Lung (tissue), 12 donors: Measurements from ENCODE around the gene NXN. TPM values are rescaled to one million over a fixed set of nuclear protein-coding genes. Genes with fewer than 3 reads are reported as not detected.

ENCODE experiments used
- ATAC-seq: fragments of 200-7000 bp; cut with Tn5 transposase; one replicate; pipeline ENCODE4 v1.9.1; 2020; ENCODE audit warnings: moderate number of reproducible peaks; ENCODE audit not compliant: insufficient read depth, low FRiP score
- DNase-seq, 3 donors: peaks; one replicate each; pipeline ENCODE4 v3.0.0-alpha.2; 2013 to 2017
- H3K27ac ChIP-seq, 2 donors: one replicate each; pipeline ENCODE4 v1.5.1; 2013; ENCODE audit warnings: mild to moderate bottlenecking in 2 of 2, moderate library complexity in 2 of 2, control low read depth in 1 of 2, inconsistent platforms in 1 of 2, low read depth in 1 of 2, low read length in 1 of 2
- H3K27me3 ChIP-seq, 3 donors: one replicate each; pipeline ENCODE4 v1.5.1; 2013; ENCODE audit warnings: low read length in 2 of 3; ENCODE audit not compliant: control insufficient read depth in 3 of 3, insufficient read depth in 3 of 3
- H3K36me3 ChIP-seq, 4 donors: one replicate each; pipeline ENCODE4 v1.5.1; 2013; ENCODE audit warnings: low read length in 4 of 4, mild to moderate bottlenecking in 1 of 4, moderate library complexity in 1 of 4; ENCODE audit not compliant: control insufficient read depth in 4 of 4, insufficient read depth in 4 of 4
- H3K4me1 ChIP-seq, 5 donors: one replicate each; pipeline ENCODE4 v1.5.1; 2013; ENCODE audit warnings: low read length in 5 of 5, mild to moderate bottlenecking in 2 of 5, moderate library complexity in 1 of 5; ENCODE audit not compliant: control insufficient read depth in 5 of 5, insufficient read depth in 5 of 5
- H3K4me3 ChIP-seq: one replicate; pipeline ENCODE4 v1.5.1; 2013; ENCODE audit warnings: mild to moderate bottlenecking, control low read depth, moderate library complexity
- H3K9ac ChIP-seq, 2 donors: one replicate each; pipeline ENCODE4 v1.5.1; 2013; ENCODE audit warnings: low read length in 2 of 2, control low read depth in 1 of 2; ENCODE audit not compliant: insufficient read depth in 1 of 2
- H3K9me3 ChIP-seq, 4 donors: one replicate each; pipeline ENCODE4 v1.5.1; 2013; ENCODE audit warnings: low read length in 3 of 4, mild to moderate bottlenecking in 1 of 4, moderate library complexity in 1 of 4; ENCODE audit not compliant: control insufficient read depth in 4 of 4, insufficient read depth in 3 of 4
- CTCF ChIP-seq: IDR thresholded peaks from 2 replicates; pipeline ENCODE4 v1.5.1; 2012; ENCODE audit warnings: mild to moderate bottlenecking; ENCODE audit errors: control extremely low read depth, extremely low read depth
- WGBS, 2 donors: extraction: QIAGEN DNeasy Blood & Tissue Kit; methylation state at CpG; one replicate each; pipeline ENCODE4 v1.1.7; 2013; 5-methylcytosine and 5-hydroxymethylcytosine counted together
- polyA plus RNA-seq, 2 donors: library from polyadenylated mRNA; stranded (reverse); fragments of 200-250 nt; gene quantifications; one replicate each; pipeline ENCODE4 v1.2.1, GENCODE V29; 2013
- total RNA-seq, 2 donors: library from RNA; depleted of rRNA in 1 of 2; stranded (reverse); fragments of >200 nt in 1 of 2; gene quantifications; one replicate each; pipeline ENCODE4 v1.2.1, GENCODE V29; 2014 to 2021
- donor health status: control.
- donor health status: control.
- donor health status: Bipolar disorder and iron deficiency.
- donor health status: healthy.
- donor health status: DM: yes; HTN: yes; CAD: no.

Gene NXN
- total and polyA plus RNA-seq, 4 donors = 17.6 to 57.7 (median 39.9) TPM

GRCh38 chr17:811051-811784 lies 168.4 kb downstream of the NXN start:
- no peaks in the 10 kb centered on the region for H3K9me3 ChIP-seq
- H3K4me3 ChIP-seq = no peak overlapping the region
- no peak for ATAC-seq
- no peaks in the 10 kb centered on the region for H3K27me3 ChIP-seq
- TF ChIP-seq CTCF = no peak
- WGBS, 2 donors = 86 to 87% methylated on average over 29 of the region's 29 CpGs
- no peak overlapping the region for H3K27ac ChIP-seq
- H3K9ac ChIP-seq = no peak overlapping the region
- no peak for DNase-seq
- H3K36me3 ChIP-seq = peaks cover 0 to 8% (median 6%) of the 10 kb centered on the region in 4 donors
- no peaks in the 10 kb centered on the region for H3K4me1 ChIP-seq

GRCh38 chr17:807523-808294 lies 171.9 kb downstream of the NXN start:
- no peak for ATAC-seq
- Histone ChIP-seq H3K27me3 (no peaks in the 10 kb centered on the region), H3K27ac (no peak overlapping the region), H3K36me3 (peaks cover 0 to 18% (median 3%) of the 10 kb centered on the region in 4 donors), H3K9ac (no peak overlapping the region), H3K4me1 (no peaks in the 10 kb centered on the region), H3K4me3 (no peak overlapping the region), H3K9me3 (no peaks in the 10 kb centered on the region)
- WGBS, 2 donors = 91 to 95% methylated on average over 28 of the region's 28 CpGs
- DNase-seq = no peak
- no peak for TF ChIP-seq CTCF

GRCh38 chr17:806781-807522 lies 172.6 kb downstream of the NXN start:
- no peak for ATAC-seq
- no peak overlapping the region for H3K4me3 ChIP-seq
- DNase-seq = no peak
- H3K27ac ChIP-seq = no peak overlapping the region
- no peaks in the 10 kb centered on the region for H3K9me3 ChIP-seq
- WGBS, 2 donors = 87 to 91% methylated on average over 33 of the region's 33 CpGs
- no peaks in the 10 kb centered on the region for H3K4me1 ChIP-seq
- H3K27me3 ChIP-seq = no peaks in the 10 kb centered on the region
- H3K9ac ChIP-seq = no peak overlapping the region
- TF ChIP-seq CTCF = no peak
- H3K36me3 ChIP-seq = peaks cover 0 to 25% (median 1%) of the 10 kb centered on the region in 4 donors
